ENCODE measurements around the gene P4HA3. TPM values are rescaled to one million over a fixed set of nuclear protein-coding genes. Genes with fewer than 3 reads are reported as not detected.

P4HA3 gene
- total RNA-seq, 2 experiments from 2014 or later = not detected

DNA sequence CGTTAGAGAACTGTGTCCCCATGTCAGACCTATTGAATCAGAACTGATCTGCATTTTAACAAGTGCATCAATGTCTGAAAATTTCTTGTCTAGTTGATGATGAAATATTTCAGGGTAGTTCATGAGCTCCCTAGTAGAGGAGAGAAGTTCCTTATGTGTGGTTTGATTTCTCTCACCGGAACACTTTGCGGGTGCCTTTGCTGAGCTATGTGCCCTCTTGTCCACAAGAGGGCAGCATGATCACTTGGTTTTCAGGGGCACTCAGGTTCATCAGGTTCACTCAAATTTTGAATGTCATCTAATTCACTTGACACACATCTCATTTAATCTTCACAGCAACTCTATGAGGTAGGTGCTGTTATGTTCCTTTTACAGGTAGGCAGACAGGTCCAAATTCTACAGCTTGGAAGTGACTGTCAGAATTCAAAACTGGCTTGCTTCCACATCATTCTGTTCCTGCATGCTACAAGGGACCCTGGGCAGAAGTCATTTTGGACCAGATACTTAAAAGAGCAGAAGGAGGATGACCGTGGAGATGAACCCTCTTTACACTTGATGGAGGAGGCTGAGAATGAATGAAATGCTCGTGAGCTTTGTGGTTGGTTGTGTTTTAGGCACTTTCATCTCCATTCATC, 55.6 kb downstream of the P4HA3 start:
- no peaks in the 10 kb centered on the region for H3K9me3 Mint-ChIP-seq
- DNase-seq = peak; percentile 60
- peaks cover 12% of the 10 kb centered on the region for H3K36me3 Mint-ChIP-seq (ENCODE audit: low read depth)
- no peaks in the 10 kb centered on the region for H3K27me3 Mint-ChIP-seq
- CTCF ChIA-PET = interaction anchor here (0.7 to 4.0 kb wide), 58 partner anchors 9 to 630 kb away, joined by 3 to 47 read pairs (median 4); no protein-coding TSS in a partner anchor
- TF ChIP-seq, protein P1, sequence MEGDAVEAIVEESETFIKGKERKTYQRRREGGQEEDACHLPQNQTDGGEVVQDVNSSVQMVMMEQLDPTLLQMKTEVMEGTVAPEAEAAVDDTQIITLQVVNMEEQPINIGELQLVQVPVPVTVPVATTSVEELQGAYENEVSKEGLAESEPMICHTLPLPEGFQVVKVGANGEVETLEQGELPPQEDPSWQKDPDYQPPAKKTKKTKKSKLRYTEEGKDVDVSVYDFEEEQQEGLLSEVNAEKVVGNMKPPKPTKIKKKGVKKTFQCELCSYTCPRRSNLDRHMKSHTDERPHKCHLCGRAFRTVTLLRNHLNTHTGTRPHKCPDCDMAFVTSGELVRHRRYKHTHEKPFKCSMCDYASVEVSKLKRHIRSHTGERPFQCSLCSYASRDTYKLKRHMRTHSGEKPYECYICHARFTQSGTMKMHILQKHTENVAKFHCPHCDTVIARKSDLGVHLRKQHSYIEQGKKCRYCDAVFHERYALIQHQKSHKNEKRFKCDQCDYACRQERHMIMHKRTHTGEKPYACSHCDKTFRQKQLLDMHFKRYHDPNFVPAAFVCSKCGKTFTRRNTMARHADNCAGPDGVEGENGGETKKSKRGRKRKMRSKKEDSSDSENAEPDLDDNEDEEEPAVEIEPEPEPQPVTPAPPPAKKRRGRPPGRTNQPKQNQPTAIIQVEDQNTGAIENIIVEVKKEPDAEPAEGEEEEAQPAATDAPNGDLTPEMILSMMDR (IDR thresholded peaks at IDR 0.05) = peak; percentile 85
- H3K27ac Mint-ChIP-seq = no peak overlapping the region
- H3K4me1 Mint-ChIP-seq (ENCODE audit: low read depth) = peaks cover 3% of the 10 kb centered on the region
- POLR2A ChIA-PET = interaction anchor here (0.6 kb wide), 1 partner anchor 66 kb away, joined by 3 read pairs; no protein-coding TSS in a partner anchor
- intact Hi-C loops (cut with micrococcal nuclease) = loop anchor here (5.0 kb wide), 2 partner anchors 66 to 191 kb away; no protein-coding TSS in a partner anchor
- peak; percentile 81 for ATAC-seq
- no peak overlapping the region for H3K4me3 Mint-ChIP-seq

DNA sequence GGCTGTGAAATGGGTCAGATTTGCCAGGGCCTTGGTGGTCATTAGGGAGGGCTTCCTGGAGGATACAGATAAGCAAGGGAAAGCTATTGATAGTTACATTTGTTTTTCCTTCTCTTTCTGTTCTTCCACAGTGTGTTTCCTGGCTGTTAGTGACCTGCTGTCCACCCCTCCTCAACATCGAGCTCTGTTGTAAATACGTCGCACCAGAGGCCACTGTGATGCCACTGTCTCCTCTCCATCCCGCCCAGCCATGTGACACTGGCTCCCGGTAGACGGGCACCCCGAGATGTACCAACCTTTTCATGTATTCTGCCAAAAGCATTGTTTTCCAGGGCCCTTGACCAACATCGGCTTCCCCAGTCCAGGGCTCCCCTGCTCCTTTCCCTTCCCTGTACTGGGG, 58.1 kb downstream of the P4HA3 start:
- Mint-ChIP-seq H3K4me3 (no peak overlapping the region), H3K9me3 (no peaks in the 10 kb centered on the region), H3K27ac (no peak overlapping the region), H3K27me3 (no peaks in the 10 kb centered on the region), H3K4me1 (ENCODE audit: low read depth) (peaks cover 3% of the 10 kb centered on the region), H3K36me3 (ENCODE audit: low read depth) (peaks cover 12% of the 10 kb centered on the region)
- intact Hi-C loops (cut with micrococcal nuclease) = no loop called here
- ChIA-PET CTCF (interaction anchor here (3.9 to 4.0 kb wide), 2 partner anchors 67 to 196 kb away, joined by 39 to 47 read pairs; no protein-coding TSS in a partner anchor), POLR2A (no interaction called here)
- TF ChIP-seq, protein P1 (IDR thresholded peaks at IDR 0.05) = no peak
- no peak for ATAC-seq
- DNase-seq = no peak

DNA sequence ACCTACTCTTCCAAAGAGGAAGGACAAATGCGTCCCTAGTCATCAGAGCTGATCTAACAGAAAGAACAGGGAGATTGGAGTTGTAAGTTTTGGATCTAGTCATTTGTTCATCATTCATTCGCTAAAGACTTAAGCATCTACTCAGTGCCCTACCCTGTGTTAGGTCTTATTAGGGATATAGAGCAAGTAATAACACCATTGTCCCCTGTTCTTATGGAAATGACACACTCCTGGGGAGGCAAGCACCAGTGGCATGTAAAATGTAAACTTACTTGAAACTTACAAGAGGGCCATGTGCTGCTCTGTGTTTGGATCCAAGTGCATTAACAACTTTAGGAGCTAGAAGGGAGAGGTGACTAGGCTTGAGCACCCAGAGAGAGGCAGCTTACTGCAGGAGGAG, 61.9 kb downstream of the P4HA3 start:
- no peaks in the 10 kb centered on the region for H3K4me1 Mint-ChIP-seq (ENCODE audit: low read depth)
- H3K36me3 Mint-ChIP-seq (ENCODE audit: low read depth) = peaks cover 22% of the 10 kb centered on the region
- no peaks in the 10 kb centered on the region for H3K9me3 Mint-ChIP-seq
- H3K27ac Mint-ChIP-seq = no peak overlapping the region
- CTCF ChIA-PET = interaction anchor here (0.9 kb wide), 1 partner anchor 321 kb away, joined by 3 read pairs; no protein-coding TSS in a partner anchor
- no peak for ATAC-seq
- POLR2A ChIA-PET = no interaction called here
- intact Hi-C loops (cut with micrococcal nuclease) = no loop called here
- TF ChIP-seq, protein P1 (IDR thresholded peaks at IDR 0.05) = no peak
- no peak for DNase-seq
- H3K4me3 Mint-ChIP-seq = no peak overlapping the region
- H3K27me3 Mint-ChIP-seq = no peaks in the 10 kb centered on the region

DNA sequence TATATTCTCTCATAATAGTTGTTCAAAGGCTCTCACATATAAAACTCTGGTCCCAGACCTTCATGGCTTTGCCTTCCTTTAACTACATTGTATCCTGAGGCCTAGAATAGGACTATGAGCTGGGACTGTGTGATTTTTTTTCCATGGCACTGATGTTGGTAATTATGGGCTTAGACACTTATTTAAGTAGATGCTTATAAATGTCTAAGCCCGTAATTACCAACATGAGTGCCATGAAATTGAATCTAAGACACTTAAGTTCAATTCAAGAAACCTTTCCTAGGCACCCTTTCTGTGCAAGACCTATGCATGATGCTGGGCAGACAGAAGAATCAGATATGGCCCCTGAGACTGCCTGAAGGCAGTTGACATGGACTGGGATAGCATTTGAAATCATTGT, 63.0 kb downstream of the P4HA3 start:
- Mint-ChIP-seq H3K4me1 (ENCODE audit: low read depth) (no peaks in the 10 kb centered on the region), H3K4me3 (no peak overlapping the region), H3K9me3 (no peaks in the 10 kb centered on the region), H3K27ac (no peak overlapping the region), H3K36me3 (ENCODE audit: low read depth) (peaks cover 20% of the 10 kb centered on the region), H3K27me3 (no peaks in the 10 kb centered on the region)
- CTCF ChIA-PET = interaction anchor here (1.2 to 2.8 kb wide), 2 partner anchors 7 to 73 kb away, joined by 3 to 13 read pairs; no protein-coding TSS in a partner anchor
- TF ChIP-seq, protein P1 (IDR thresholded peaks at IDR 0.05) = no peak
- DNase-seq = no peak
- intact Hi-C loops (cut with micrococcal nuclease) = no loop called here
- POLR2A ChIA-PET = no interaction called here
- no peak for ATAC-seq

DNA sequence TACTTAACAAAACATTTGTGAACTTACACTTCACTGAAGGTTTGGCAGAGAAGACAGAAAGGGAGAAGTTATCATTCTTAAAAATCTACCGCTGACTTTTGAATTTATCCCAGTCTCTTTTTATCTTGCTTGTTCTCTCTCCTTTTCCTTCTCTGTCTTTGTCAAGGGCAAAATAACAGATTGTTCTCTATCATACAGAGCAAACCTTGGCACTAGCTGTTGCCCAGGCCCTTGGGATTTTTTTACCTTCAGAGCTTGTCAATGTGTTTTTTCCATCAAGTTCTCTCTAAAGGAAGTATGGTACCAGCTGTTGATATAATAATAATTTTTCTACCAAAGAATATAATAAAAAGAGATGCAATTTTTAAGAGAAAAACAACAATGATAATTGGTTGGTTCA, 73.2 kb downstream of the P4HA3 start:
- ChIA-PET POLR2A (interaction anchor here (0.6 kb wide), 1 partner anchor 240 kb away, joined by 3 read pairs; no protein-coding TSS in a partner anchor), CTCF (no interaction called here)
- Mint-ChIP-seq H3K36me3 (ENCODE audit: low read depth) (peaks cover 38% of the 10 kb centered on the region), H3K4me1 (ENCODE audit: low read depth) (peaks cover under 1% of the 10 kb centered on the region), H3K27ac (no peak overlapping the region), H3K9me3 (no peaks in the 10 kb centered on the region), H3K27me3 (no peaks in the 10 kb centered on the region), H3K4me3 (no peak overlapping the region)
- DNase-seq = no peak
- ATAC-seq = no peak
- TF ChIP-seq, protein P1 (IDR thresholded peaks at IDR 0.05) = no peak
- intact Hi-C loops (cut with micrococcal nuclease) = no loop called here
